BJ (cell line): ENCODE data around the gene MUC5B. TPM values are rescaled to one million over a fixed set of nuclear protein-coding genes. Genes with fewer than 3 reads are reported as not detected.

Source experiments
- CTCF ChIA-PET: fragments of 350-600 bp; formaldehyde crosslinking; extraction: SDS; loops from one replicate; lab custom pipeline; 2021; ENCODE audit warnings: antibody characterized with exemption, inconsistent platforms; lab: Yijun Ruan, JAX
- POLR2A ChIA-PET: fragments of 300-600 bp; sonication (Branson Sonifier 250); formaldehyde crosslinking; extraction: SDS; loops from one replicate; lab custom pipeline; 2021; ENCODE audit warnings: antibody characterized with exemption; lab: Charles Lee
- DNase-seq: peaks from one replicate; pipeline ENCODE4 v3.0.0-alpha.2; 2011; ENCODE audit warnings: low read depth
- H3K27me3 ChIP-seq: 2 replicates; pipeline ENCODE4 v1.6.0; 2011; ENCODE audit warnings: low read length; ENCODE audit not compliant: control insufficient read depth, insufficient read depth
- H3K36me3 ChIP-seq: 2 replicates; pipeline ENCODE4 v1.5.1; 2011; ENCODE audit warnings: low read length; ENCODE audit not compliant: control insufficient read depth, insufficient read depth
- H3K4me3 ChIP-seq: 2 replicates; pipeline ENCODE4 v1.5.1; 2011; ENCODE audit warnings: low read depth, mild to moderate bottlenecking, control low read depth, low read length
- CTCF ChIP-seq: IDR thresholded peaks from 2 replicates; pipeline ENCODE4 v1.5.1; 2011; ENCODE audit warnings: low read depth, mild to moderate bottlenecking, control low read depth, inconsistent platforms, low read length, moderate library complexity; ENCODE audit not compliant: insufficient read depth
- polyA plus RNA-seq: library from polyadenylated mRNA; depleted of rRNA; stranded (reverse); fragments of >200 nt; gene quantifications from 2 replicates; pipeline ENCODE4 v1.2.3, GENCODE V29; 2011

Gene MUC5B
- polyA plus RNA-seq, 1 experiment = not detected

DNA sequence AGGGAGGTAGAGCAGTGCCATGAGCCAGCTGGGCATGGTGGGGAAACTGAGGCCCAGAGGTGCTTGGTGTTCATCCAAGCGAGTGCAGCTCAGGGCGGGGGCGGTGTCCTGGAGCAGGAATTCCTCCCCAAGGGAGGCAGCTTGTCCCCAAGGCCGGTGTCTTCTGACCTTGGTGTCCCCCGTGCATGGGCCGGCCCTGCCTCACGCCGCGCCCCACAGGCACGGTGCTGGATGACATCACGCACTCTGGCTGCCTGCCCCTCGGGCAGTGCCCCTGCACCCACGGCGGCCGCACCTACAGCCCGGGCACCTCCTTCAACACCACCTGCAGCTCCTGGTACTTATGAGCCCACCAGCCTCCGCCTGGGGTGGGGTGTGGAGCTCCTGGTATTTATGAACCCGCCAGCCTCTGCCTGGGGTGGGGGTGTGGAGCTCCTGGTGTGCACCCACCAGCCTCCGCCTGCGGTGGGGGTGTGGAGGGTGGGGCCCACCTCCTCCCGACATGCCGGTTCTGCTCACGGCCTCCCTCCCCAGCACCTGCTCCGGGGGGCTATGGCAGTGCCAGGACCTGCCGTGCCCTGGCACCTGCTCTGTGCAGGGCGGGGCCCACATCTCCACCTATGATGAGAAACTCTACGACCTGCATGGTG lies 6.7 kb downstream of the MUC5B start:
- no peak overlapping the region for H3K4me3 ChIP-seq
- no peak for TF ChIP-seq CTCF
- ChIA-PET CTCF (interaction anchor here (1.4 kb wide), 1 partner anchor 27 kb away, joined by 4 read pairs; no protein-coding TSS in a partner anchor), POLR2A (no interaction called here)
- no peaks in the 10 kb centered on the region for H3K36me3 ChIP-seq
- no peak for DNase-seq
- H3K27me3 ChIP-seq = 0 out of 2 replicates have a peak, but pooled peaks cover 2% of the 10 kb centered on the region

- ChIA-PET POLR2A (no interaction called here), CTCF (no interaction called here)
- TF ChIP-seq CTCF = no peak
Measured at GRCh38 chr11:1230121-1230455, 7.2 kb downstream of the MUC5B start.

GRCh38 chr11:1230456-1231395 lies 7.9 kb downstream of the MUC5B start:
- POLR2A ChIA-PET = no interaction called here
- DNase-seq = no peak
- no peaks in the 10 kb centered on the region for H3K36me3 ChIP-seq
- CTCF ChIA-PET = no interaction called here
- 0 out of 2 replicates have a peak, but pooled peaks cover 1% of the 10 kb centered on the region for H3K27me3 ChIP-seq
- no peak for TF ChIP-seq CTCF
- no peak overlapping the region for H3K4me3 ChIP-seq

More at GRCh38 chr11:1230121-1230455, 7.2 kb downstream of the MUC5B start:
- Histone ChIP-seq H3K27me3 (0 out of 2 replicates have a peak, but pooled peaks cover 2% of the 10 kb centered on the region), H3K4me3 (no peak overlapping the region), H3K36me3 (no peaks in the 10 kb centered on the region)
- DNase-seq = no peak

DNA sequence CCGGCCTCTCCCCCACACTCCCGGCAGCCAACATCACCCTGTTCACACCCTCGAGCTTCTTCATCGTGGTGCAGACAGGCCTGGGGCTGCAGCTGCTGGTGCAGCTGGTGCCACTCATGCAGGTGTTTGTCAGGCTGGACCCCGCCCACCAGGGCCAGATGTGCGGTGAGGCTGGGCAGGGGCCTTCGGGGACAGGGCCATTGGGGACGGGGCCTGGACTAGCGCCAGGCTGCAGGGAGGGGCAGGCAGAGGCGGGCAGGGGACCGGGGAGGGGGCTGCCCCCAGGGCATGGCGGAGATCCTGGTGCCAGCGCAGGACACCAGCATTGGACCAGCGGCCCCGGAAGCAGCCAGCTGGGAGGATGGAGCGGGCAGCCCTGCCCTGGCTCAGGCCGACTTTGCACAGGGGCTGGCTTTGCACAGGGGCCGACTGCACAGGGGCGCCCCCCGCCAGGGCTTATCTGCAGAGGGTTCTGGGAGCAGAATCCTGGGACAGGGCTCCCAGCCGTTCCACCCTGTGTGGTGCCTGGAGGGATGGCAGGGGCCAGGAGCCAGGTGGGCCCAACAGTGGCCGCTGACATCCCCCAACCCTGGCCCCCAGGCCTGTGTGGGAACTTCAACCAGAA lies 8.6 kb downstream of the MUC5B start:
- CTCF ChIA-PET = no interaction called here
- no peak for TF ChIP-seq CTCF
- no peak overlapping the region for H3K4me3 ChIP-seq
- POLR2A ChIA-PET = no interaction called here
- DNase-seq = no peak
- H3K36me3 ChIP-seq = no peaks in the 10 kb centered on the region
- no peaks in the 10 kb centered on the region for H3K27me3 ChIP-seq
